Measurements from ENCODE around the gene IL1RAP.

DNA sequence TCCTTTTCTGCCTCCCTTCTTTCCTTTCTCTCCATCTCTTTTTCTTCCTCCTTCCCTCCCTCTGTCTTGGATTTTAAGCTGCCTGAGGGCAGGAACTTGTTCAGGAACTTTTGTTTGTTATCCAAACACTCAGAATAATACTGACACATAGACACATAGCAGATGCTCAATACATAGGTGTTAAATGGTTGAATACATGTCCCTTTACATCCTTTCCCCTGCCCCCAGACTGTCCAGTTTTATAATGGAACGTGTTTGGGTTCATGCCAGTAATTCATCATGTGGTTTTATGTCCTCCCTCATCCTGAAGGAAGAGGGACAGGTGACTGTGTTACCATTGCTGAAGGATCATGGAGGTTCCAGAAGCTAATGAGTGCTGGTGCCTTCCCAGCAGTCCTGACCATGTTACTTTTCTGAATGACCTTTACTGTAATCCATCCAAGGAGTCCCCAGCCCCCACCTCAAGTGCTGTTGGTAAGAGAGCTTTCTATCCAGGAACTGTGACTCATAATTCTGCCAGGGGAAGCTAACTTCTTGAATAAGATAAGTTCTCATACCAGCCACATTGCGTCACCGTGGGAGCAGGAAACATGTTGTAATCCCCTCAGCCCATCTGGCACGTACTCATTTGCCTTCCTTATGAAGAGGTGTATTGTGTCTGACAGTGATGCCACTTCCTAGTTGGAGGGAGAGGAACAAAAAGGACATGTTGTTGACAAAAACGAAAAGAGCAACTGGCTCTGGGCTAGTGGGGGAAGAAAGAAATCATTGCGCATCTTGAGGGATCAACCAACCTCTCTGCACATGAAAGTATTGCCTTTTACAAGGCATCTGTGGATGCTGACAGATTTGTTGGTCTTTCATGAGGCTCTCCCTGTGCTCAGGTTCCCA, 52.4 kb downstream of the IL1RAP start:
- TF ChIP-seq EZH2phosphoT487 (IDR thresholded peaks at IDR 0.05; ENCODE audit: unreplicated experiment): no peak
- TF ChIP-seq, protein P1, sequence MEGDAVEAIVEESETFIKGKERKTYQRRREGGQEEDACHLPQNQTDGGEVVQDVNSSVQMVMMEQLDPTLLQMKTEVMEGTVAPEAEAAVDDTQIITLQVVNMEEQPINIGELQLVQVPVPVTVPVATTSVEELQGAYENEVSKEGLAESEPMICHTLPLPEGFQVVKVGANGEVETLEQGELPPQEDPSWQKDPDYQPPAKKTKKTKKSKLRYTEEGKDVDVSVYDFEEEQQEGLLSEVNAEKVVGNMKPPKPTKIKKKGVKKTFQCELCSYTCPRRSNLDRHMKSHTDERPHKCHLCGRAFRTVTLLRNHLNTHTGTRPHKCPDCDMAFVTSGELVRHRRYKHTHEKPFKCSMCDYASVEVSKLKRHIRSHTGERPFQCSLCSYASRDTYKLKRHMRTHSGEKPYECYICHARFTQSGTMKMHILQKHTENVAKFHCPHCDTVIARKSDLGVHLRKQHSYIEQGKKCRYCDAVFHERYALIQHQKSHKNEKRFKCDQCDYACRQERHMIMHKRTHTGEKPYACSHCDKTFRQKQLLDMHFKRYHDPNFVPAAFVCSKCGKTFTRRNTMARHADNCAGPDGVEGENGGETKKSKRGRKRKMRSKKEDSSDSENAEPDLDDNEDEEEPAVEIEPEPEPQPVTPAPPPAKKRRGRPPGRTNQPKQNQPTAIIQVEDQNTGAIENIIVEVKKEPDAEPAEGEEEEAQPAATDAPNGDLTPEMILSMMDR (conservative IDR thresholded peaks at IDR 0.05; ENCODE audit: low read depth in 2 of 2): no peak
- TF ChIP-seq STAT1 (IDR thresholded peaks at IDR 0.05; ENCODE audit: unreplicated experiment): no peak
- TF ChIP-seq CREB1 (CRISPR knock-in tag; IDR thresholded peaks at IDR 0.05; ENCODE audit: low read depth): no peak
- no peak for TF ChIP-seq POLR2AphosphoS5 (IDR thresholded peaks at IDR 0.05; ENCODE audit: low read depth)
- no peak for TF ChIP-seq EZH2 (IDR thresholded peaks at IDR 0.05; ENCODE audit: low read depth, unreplicated experiment)
- TF ChIP-seq, protein P2, sequence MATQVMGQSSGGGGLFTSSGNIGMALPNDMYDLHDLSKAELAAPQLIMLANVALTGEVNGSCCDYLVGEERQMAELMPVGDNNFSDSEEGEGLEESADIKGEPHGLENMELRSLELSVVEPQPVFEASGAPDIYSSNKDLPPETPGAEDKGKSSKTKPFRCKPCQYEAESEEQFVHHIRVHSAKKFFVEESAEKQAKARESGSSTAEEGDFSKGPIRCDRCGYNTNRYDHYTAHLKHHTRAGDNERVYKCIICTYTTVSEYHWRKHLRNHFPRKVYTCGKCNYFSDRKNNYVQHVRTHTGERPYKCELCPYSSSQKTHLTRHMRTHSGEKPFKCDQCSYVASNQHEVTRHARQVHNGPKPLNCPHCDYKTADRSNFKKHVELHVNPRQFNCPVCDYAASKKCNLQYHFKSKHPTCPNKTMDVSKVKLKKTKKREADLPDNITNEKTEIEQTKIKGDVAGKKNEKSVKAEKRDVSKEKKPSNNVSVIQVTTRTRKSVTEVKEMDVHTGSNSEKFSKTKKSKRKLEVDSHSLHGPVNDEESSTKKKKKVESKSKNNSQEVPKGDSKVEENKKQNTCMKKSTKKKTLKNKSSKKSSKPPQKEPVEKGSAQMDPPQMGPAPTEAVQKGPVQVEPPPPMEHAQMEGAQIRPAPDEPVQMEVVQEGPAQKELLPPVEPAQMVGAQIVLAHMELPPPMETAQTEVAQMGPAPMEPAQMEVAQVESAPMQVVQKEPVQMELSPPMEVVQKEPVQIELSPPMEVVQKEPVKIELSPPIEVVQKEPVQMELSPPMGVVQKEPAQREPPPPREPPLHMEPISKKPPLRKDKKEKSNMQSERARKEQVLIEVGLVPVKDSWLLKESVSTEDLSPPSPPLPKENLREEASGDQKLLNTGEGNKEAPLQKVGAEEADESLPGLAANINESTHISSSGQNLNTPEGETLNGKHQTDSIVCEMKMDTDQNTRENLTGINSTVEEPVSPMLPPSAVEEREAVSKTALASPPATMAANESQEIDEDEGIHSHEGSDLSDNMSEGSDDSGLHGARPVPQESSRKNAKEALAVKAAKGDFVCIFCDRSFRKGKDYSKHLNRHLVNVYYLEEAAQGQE (IDR thresholded peaks at IDR 0.05; ENCODE audit: unreplicated experiment): no peak
- TF ChIP-seq JUNB (IDR thresholded peaks at IDR 0.05; ENCODE audit: unreplicated experiment): no peak
- TF ChIP-seq NANOG (IDR thresholded peaks at IDR 0.05; ENCODE audit: borderline replicate concordance): no peak
- no peak for TF ChIP-seq ZNF114 (CRISPR knock-in tag; IDR thresholded peaks at IDR 0.05)
- no peak for TF ChIP-seq ZNF331 (CRISPR knock-in tag; IDR thresholded peaks at IDR 0.05; ENCODE audit: low read depth)
- TF ChIP-seq, protein P3, sequence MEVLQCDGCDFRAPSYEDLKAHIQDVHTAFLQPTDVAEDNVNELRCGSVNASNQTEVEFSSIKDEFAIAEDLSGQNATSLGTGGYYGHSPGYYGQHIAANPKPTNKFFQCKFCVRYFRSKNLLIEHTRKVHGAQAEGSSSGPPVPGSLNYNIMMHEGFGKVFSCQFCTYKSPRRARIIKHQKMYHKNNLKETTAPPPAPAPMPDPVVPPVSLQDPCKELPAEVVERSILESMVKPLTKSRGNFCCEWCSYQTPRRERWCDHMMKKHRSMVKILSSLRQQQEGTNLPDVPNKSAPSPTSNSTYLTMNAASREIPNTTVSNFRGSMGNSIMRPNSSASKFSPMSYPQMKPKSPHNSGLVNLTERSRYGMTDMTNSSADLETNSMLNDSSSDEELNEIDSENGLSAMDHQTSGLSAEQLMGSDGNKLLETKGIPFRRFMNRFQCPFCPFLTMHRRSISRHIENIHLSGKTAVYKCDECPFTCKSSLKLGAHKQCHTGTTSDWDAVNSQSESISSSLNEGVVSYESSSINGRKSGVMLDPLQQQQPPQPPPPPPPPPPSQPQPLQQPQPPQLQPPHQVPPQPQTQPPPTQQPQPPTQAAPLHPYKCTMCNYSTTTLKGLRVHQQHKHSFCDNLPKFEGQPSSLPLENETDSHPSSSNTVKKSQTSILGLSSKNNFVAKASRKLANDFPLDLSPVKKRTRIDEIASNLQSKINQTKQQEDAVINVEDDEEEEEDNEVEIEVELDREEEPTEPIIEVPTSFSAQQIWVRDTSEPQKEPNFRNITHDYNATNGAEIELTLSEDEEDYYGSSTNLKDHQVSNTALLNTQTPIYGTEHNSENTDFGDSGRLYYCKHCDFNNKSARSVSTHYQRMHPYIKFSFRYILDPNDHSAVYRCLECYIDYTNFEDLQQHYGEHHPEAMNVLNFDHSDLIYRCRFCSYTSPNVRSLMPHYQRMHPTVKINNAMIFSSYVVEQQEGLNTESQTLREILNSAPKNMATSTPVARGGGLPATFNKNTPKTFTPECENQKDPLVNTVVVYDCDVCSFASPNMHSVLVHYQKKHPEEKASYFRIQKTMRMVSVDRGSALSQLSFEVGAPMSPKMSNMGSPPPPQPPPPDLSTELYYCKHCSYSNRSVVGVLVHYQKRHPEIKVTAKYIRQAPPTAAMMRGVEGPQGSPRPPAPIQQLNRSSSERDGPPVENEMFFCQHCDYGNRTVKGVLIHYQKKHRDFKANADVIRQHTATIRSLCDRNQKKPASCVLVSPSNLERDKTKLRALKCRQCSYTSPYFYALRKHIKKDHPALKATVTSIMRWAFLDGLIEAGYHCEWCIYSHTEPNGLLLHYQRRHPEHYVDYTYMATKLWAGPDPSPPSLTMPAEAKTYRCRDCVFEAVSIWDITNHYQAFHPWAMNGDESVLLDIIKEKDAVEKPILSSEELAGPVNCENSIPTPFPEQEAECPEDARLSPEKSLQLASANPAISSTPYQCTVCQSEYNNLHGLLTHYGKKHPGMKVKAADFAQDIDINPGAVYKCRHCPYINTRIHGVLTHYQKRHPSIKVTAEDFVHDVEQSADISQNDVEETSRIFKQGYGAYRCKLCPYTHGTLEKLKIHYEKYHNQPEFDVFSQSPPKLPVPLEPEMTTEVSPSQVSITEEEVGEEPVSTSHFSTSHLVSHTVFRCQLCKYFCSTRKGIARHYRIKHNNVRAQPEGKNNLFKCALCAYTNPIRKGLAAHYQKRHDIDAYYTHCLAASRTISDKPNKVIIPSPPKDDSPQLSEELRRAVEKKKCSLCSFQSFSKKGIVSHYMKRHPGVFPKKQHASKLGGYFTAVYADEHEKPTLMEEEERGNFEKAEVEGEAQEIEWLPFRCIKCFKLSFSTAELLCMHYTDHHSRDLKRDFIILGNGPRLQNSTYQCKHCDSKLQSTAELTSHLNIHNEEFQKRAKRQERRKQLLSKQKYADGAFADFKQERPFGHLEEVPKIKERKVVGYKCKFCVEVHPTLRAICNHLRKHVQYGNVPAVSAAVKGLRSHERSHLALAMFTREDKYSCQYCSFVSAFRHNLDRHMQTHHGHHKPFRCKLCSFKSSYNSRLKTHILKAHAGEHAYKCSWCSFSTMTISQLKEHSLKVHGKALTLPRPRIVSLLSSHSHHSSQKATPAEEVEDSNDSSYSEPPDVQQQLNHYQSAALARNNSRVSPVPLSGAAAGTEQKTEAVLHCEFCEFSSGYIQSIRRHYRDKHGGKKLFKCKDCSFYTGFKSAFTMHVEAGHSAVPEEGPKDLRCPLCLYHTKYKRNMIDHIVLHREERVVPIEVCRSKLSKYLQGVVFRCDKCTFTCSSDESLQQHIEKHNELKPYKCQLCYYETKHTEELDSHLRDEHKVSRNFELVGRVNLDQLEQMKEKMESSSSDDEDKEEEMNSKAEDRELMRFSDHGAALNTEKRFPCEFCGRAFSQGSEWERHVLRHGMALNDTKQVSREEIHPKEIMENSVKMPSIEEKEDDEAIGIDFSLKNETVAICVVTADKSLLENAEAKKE (CRISPR knock-in tag; IDR thresholded peaks at IDR 0.05): no peak
- TF ChIP-seq, protein P4, sequence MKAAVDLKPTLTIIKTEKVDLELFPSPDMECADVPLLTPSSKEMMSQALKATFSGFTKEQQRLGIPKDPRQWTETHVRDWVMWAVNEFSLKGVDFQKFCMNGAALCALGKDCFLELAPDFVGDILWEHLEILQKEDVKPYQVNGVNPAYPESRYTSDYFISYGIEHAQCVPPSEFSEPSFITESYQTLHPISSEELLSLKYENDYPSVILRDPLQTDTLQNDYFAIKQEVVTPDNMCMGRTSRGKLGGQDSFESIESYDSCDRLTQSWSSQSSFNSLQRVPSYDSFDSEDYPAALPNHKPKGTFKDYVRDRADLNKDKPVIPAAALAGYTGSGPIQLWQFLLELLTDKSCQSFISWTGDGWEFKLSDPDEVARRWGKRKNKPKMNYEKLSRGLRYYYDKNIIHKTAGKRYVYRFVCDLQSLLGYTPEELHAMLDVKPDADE (IDR thresholded peaks at IDR 0.05): no peak
